GM21723 (cell line): ENCODE measurements around the gene KRT6C.

ENCODE experiments used
- ATAC-seq: cut with Tn5 transposase; IDR thresholded peaks from one replicate; pipeline ENCODE4 v1.9.1; 2021; ENCODE audit warnings: mild to moderate bottlenecking, moderate library complexity; ENCODE audit not compliant: unreplicated experiment

Gene KRT6C

DNA sequence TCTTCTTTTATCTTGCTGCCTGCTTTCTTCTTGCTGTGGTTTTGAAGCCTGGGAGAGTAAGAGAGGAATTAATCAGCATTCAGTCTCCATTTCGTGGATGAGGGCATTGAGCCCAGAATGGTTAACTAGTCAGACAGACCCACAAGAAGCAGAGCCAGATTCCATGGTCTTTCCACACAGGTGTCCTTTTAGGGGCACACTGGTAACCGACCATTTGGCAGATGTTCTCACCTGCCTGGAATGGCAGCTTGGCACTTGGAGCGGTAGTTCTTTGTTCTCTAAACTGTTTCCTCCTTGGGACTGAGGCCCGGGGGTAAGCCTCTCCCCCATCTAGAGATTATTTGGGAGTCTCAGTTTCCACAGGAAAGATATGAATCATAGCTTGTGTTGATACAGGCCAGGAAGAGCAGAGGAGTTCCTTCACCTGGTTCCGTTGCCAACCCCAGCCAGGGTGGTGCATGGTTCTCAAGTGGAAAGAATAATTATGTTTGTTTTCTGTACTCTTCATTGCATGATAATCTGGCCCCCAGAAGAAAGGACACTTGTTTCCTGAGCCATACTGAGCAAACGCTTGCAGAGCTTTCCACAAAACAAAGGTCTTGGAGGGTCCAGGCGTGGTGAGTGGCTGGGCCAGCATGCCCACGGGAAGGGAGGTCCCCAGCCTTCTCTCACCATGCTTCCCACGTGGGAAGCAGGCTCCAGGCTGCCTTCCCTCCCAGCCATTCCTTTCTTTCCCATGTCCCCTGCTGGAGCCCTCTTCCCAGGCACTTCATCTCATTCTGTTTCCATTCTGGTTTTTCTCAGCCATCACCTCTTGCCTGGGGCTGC lies 37.4 kb downstream of the KRT6C start:
- ATAC-seq: no peak

DNA sequence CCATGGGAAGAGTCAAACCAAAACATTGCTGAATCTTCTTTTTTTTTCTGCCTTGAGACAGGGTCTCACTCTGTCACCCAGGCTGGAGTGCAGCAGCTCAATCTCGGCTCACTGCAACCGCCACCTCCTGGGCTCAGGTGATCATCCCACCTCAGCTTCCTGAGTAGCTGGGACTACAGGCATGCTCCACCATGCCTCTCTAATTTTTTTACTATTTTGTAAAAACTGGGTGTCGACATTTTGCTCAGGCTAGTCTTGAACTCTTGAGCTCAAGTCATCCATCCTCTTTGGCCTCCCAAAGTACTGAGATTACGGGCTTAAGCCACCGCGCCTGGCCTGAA lies 38.0 kb downstream of the KRT6C start:
- ATAC-seq: no peak

DNA sequence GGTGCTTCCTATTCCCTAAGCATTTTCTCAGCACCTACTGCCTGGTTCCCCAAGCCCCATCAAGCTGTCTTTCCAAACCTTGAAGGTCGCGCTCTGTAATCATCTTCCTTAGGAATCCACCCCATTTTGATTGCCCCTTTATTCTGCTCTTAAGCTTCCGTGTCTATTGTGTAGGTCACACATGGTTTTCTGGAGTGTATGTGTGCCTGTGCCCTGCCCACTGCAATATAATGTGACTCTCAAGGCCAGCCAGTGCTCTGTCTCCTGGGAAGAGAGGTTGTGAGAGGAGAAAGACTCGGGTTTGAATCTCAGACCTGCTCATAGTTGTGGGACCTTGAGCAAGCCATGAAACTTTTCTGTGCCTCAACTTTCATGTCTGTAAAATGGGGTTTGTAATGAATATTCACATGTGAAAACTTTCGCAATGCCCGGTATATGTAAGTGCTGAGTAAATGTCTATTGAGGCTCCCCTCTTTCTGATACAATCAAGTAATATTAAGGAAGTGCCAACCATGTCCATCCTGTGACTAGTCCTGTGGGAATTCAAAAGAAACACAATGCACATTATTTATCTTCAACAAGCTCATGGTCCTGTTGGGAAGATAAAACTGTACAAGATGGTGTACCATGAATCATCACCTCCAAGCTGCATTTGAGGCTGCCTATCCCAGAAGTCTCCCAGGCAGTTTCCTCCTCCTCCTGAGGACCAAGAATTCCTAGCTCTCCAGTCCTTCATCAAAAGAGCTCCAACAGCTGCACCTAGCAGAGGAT lies 38.7 kb downstream of the KRT6C start:
- ATAC-seq: no peak

DNA sequence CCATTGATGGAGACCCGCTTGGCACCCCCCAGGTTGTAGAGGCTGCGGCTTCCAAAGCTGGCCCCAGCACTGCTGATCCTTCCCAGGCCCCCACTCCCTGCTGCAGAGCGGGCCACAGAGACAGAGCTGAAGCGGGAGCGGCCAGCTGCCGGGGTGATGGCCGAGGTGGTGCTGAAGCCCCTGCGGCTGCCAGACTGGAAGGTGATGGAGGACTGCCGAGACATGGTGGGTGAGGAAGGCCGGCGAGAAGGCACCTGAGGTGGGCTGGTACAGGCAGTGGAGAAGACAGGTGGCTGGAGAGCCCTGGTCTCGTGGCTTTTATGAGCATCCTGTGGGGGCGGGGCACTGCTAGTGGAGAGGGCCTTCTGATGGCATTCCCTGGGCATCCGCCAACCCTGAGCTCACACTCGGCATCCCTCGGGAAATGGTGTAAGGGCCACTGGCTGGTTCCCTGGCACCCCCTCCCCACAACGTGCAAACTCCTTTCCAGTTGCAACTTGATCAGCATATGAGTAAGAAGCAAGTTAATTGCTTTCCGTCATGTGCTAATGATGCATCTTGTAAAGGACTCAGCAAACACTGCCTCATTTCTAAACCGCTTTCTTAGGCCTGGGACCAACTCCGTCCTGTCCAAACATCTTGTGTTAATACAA lies 39.4 kb downstream of the KRT6C start, which contains the start of gene KRT75:
KRT75 (minus strand) TSS at position 291 of the 653 bp plus-strand sequence; CDS start at position 224, 67 bp downstream.
- ATAC-seq: no peak

DNA sequence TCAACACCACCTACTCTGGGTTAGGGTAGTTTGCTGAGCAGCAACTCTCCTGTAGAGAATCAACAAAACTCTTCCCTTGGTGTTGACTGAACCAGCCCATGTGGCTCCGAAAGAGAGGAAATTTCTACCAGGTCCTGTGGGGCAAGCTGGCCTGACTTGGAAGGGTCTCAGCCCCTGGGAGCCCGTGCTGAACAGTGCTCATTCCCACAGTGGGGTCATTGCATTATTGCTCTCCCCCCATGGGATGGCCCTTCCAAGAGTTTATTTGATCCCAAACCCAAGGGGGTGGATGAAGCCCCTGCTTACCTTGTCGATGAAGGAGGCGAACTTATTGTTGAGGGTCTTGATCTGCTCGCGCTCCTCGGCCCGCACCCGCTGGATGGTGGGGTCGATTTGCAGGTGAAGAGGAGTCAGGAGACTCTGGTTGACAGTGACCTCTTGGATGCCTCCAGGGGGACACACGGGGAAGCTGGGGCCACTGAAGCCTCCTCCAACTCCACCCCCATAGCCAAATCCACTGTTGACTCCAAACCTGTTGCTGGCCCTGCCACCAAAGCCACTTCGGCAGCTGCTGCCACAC lies 40.0 kb downstream of the KRT6C start:
- ATAC-seq: no peak

DNA sequence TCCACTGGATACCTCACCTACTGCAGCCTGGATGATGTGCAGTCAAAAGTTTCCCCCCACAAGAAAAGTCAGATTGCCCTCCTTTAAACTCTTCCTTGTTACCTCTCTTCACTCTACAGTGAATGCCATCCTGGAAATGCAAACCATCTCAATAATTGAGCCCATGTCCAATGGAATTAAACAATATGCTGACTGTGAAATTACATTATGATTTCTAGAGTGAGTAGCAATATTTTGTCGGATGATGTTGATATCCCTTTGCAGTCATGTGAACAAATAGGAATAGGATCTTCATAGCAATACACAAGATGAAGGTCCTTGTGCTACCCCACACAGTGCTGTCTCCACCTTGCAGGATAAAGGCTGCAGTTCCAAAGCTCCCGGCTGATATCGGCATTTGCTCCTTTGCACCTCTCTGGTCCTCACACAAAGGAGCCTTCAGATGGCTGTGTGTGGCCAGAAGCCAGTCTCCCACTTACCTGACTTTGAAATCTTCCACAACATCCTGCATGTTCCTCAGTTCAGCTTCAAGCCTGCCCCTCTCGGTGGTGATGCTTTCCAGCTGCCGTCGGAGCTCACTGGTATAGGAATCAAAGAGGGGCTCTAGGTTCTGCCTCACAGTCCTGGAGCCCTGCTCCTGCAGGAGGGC lies 40.9 kb downstream of the KRT6C start:
- no peak for ATAC-seq

GRCh38 chr12:52428121-52428520 lies 45.5 kb downstream of the KRT6C start:
- no peak for ATAC-seq

- ATAC-seq: no peak
These were observed 46.5 kb downstream of the KRT6C start for GRCh38 chr12:52427083-52427482.

DNA sequence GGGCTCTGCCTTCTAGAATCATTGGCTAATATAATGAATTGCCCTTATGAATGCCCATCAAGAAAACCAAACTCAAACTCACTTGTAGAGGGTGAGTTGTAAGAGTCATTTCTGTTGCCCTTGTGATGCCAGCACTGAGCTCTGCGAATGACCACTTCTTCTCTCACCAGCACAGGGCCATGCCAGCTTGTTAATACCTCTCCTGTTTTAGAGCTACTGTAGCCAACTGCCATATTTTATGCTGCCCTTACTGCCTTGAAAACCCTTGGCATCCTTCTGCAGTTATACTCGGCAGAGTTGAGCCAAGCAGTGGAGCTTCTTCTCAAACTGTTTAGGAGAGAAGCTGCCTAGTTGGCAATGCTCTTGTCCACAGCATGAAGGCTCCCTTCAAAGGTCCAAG lies 47.6 kb downstream of the KRT6C start:
- ATAC-seq: no peak

DNA sequence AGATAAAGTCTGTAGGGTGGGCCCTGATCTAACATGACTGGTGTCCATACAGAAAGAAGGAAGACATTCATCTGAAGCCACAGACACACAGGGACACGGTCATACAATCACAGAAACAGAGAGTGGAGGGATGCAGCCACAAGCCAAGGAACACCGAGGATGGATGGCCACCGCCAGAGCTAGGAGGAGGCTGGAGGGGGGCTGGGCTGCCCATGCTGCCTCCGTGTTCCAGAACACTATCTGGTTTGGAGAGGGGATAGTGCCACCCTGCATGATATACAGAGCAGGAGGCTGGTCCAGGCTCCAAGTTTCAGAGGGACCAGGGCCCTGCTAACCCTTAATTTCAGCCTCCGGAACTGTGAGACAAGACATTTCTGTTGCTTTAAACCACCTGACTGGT lies 48.1 kb downstream of the KRT6C start:
- ATAC-seq: no peak

GRCh38 chr12:52423661-52424500 lies 49.7 kb downstream of the KRT6C start:
- no peak for ATAC-seq

- no peak for ATAC-seq
These were observed 50.6 kb downstream of the KRT6C start for GRCh38 chr12:52423035-52423434.

DNA sequence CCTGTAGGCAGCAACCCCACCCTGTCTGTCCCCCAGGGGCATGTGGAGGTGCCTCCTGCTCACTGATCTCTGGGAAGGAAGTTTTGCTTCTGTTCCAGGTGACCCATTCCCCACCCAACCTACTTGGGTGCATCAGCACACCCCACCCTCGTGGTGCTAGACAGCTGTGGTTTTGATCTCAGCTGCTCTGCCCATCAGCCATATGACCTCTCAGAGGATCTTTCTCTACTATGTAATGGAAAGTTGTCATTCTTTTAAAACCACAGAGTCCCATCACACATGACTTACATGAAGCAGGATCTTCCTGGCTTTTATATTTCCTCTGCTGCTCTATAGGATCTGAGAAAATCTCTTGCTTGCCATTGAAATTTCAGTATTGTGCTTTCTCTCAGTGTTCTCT lies 53.9 kb downstream of the KRT6C start:
- no peak for ATAC-seq

- ATAC-seq: no peak
These were observed 55.0 kb downstream of the KRT6C start for GRCh38 chr12:52418576-52419110.
